Right lobe of liver (tissue), 6 donors: ENCODE data around the gene DNAH2. TPM values are rescaled to one million over a fixed set of nuclear protein-coding genes. Genes with fewer than 3 reads are reported as not detected.

Experiments
- ATAC-seq, 4 donors: fragments of 200-7000 bp; cut with Tn5 transposase; one replicate each; pipeline ENCODE4 v1.9.1; 2020; ENCODE audit warnings: mild to moderate bottlenecking in 4 of 4, moderate library complexity in 4 of 4
- DNase-seq, 3 donors: peaks; one replicate each; pipeline ENCODE4 v3.0.0-alpha.2; 2020
- H3K27ac ChIP-seq, 3 donors: fragments of 200-600 bp; one replicate each; pipeline ENCODE4 v1.8.0; 2022
- H3K27me3 ChIP-seq, 2 donors: fragments of 200-600 bp; one replicate each; pipeline ENCODE4 v1.8.0; 2022
- H3K36me3 ChIP-seq, 4 donors: fragments of 200-600 bp; sonication (generic) in 1 of 4; one replicate each; pipeline versions ENCODE4 v1.5.1 to v1.8.0; 2017 to 2022; ENCODE audit warnings: control low read depth in 1 of 4
- H3K4me1 ChIP-seq, 4 donors: fragments of 200-600 bp; sonication (generic) in 1 of 4; one replicate each; pipeline versions ENCODE4 v1.5.1 to v1.8.0; 2017 to 2022; ENCODE audit warnings: control low read depth in 1 of 4
- H3K4me3 ChIP-seq, 3 donors: fragments of 200-600 bp; one replicate each; pipeline ENCODE4 v1.8.0; 2022
- H3K9me3 ChIP-seq, 4 donors: fragments of 200-600 bp; sonication (generic) in 1 of 4; one replicate each; pipeline versions ENCODE4 v1.5.1 to v1.8.0; 2017 to 2022; ENCODE audit warnings: control low read depth in 1 of 4
- CTCF ChIP-seq, 4 donors: fragments of 200-600 bp in 3 of 4; fragments of 450-650 bp in 1 of 4; IDR thresholded peaks; one replicate each; pipeline versions ENCODE4 v1.5.1 to v1.8.0; 2016 to 2022; ENCODE audit warnings: antibody characterized with exemption in 4 of 4, mild to moderate bottlenecking in 2 of 4
- POLR2A ChIP-seq: fragments of 450-650 bp; IDR thresholded peaks from one replicate; pipeline ENCODE4 v1.6.1; 2017; ENCODE audit warnings: antibody characterized with exemption, mild to moderate bottlenecking
- whole genome bisulfite sequencing: methylation state at CpG from one replicate; pipeline ENCODE4 v1.1.6; 2018; ENCODE audit warnings: low coverage, low lambda C conversion rate; ENCODE audit not compliant: insufficient coverage; ENCODE audit errors: missing lambda C conversion rate; 5-methylcytosine and 5-hydroxymethylcytosine counted together
- intact Hi-C, 2 donors: fragments of 100-400 bp; cut with DNase I; formaldehyde crosslinking; loops; one replicate each; pipeline versions ENCODE4 v1.11.2 to v1.14.1; 2022
- total RNA-seq, 6 experiments: library from RNA; depleted of rRNA in 2 of 6; stranded (reverse); fragments of >200 nt in 2 of 6; fragmentation: NEBNext Ultra II Directional in 3 of 6; extraction: Animal tissue kit (Norgen Biotek cat#: 25700) in 3 of 6; gene quantifications; one replicate each; pipeline versions ENCODE4 v1.1.0 to v1.2.4, GENCODE V29; 2016 to 2023
- donor health status: DM: no; HTN: yes; CAD: no.
- donor health status: DM: no; HTN: no; CAD: no.
- donor health status: DM: no; HTN: no; CAD: no.
- donor health status: DM: no; HTN: yes; CAD: no.
- donor health status: DM: no; HTN: yes; CAD: no.

DNAH2 gene
- total RNA-seq, 6 experiments from 2014 or later = 0.12 to 0.38 (median 0.27) TPM

DNA sequence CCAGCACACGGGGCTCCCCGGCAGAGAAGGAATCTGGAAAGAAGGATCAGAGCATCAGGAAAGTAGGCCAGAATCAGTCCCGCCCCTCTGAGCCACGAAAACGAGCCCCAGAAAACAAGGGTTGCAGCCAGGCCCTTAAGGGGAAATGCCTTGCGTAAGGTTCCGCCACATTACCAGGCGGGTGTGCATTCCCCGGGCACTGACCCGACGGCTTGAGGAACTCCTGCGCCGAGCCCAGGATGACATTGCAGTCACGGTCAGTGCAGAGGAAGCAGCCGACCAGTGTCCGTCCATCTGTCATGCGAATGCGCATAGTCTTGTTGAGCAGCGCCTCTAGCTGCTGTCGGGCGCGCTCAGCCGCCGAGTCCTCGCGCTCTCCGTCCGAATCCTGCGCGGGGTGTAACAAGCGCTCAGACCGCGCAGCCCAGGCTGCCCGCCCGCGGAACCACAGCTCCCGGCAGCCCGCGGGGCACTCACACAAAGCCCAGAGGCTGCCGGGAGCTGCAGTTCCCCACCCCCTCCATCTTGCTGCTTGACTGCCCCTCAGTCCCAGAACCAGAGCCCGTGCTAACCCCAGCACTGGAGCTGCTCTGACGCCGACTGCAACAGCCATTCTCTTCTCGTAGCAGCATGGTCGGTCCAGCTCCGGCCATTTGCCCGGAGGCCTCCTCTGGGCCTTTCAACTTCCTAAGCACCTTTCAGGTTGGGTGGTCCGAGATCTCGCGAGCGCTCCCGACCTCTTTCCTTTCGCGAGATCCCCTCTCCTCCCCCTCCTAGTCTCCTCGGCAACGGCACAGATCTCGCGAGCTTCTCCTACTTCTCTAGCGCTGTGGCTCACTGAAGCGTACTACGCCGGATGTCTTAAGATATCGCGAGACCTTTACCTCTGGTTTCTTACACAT lies 139.5 kb downstream of the DNAH2 start, which contains the start of gene NAA38:
TSS of gene NAA38 (minus strand) at position 749 of the 902 bp plus-strand sequence. CDS start at position 653, 96 bp downstream.
- TF ChIP-seq POLR2A = peak; percentile 70
- TF ChIP-seq CTCF (IDR thresholded peaks at IDR 0.05) = peak; percentile 30 to 54 (median 44)
- WGBS = under 1% methylated on average over 32 of the region's 64 CpGs
- Histone ChIP-seq H3K4me1 (peaks cover 0 to 22% (median 7%) of the 10 kb centered on the region in 4 donors), H3K27ac (peak within 1 kb of the TSS; percentile 73 to 84 (median 84)), H3K36me3 (peaks cover 0 to 20% (median 7%) of the 10 kb centered on the region in 4 donors), H3K27me3 (no peaks in the 10 kb centered on the region), H3K4me3 (peak within 1 kb of the TSS; percentile 72 to 97 (median 86)), H3K9me3 (no peaks in the 10 kb centered on the region)
- ATAC-seq (peak; percentile 82 to 87 (median 86)), DNase-seq (peak; percentile 96 to 98 (median 97))
- intact Hi-C loops = no loop called here

DNA sequence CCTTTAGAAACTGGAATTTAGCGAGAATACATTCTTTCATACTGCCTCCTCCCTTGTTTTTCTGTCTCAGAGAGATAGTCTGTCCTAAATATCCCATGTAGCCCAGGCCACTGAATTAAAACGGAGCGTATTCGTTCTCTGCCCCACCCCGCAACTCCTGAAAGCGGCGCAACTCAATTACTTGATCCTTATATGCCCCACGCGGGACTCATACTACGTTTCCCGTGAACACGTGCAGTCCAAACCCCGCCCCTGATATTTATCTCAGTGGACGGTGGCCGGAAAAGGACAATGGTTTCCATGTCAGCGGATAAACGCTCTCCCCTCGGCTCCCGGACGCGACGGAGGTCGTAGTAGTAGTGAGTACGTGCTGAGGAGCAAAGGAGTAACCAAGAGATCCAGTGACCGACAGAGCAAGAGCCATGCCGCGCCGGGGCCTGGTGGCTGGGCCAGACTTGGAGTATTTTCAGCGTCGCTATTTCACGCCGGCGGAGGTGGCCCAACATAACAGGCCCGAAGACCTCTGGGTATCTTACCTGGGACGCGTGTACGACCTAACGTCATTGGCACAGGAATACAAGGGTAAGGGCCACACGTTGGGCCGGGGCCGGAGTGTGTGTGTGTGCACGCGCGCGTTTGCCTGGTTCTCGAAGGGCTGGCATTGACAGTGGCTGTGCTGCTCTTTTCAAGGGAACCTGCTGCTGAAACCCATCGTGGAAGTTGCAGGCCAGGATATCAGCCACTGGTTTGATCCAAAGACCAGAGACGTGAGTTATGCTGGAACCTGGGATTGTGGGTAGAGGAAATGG lies 140.4 kb downstream of the DNAH2 start, which contains the start of gene CYB5D1:
TSS of gene CYB5D1 (plus strand) at position 291 of the 809 bp plus-strand sequence. CDS start at position 423, 132 bp downstream.
- WGBS = under 1% methylated on average over 34 of the region's 48 CpGs
- Histone ChIP-seq H3K27me3 (no peaks in the 10 kb centered on the region), H3K36me3 (peaks cover 0 to 12% (median 3%) of the 10 kb centered on the region in 4 donors), H3K4me1 (peaks cover 0 to 24% (median 9%) of the 10 kb centered on the region in 4 donors), H3K4me3 (peak within 1 kb of the TSS; percentile 72 to 97 (median 86)), H3K9me3 (no peaks in the 10 kb centered on the region), H3K27ac (peak within 1 kb of the TSS; percentile 73 to 84 (median 84))
- DNase-seq = peak; percentile 88 to 94 (median 92)
- no peak for TF ChIP-seq POLR2A
- no peak for TF ChIP-seq CTCF (IDR thresholded peaks at IDR 0.05)
- intact Hi-C loops = no loop called here
- peak; percentile 62 to 72 (median 67) for ATAC-seq

DNA sequence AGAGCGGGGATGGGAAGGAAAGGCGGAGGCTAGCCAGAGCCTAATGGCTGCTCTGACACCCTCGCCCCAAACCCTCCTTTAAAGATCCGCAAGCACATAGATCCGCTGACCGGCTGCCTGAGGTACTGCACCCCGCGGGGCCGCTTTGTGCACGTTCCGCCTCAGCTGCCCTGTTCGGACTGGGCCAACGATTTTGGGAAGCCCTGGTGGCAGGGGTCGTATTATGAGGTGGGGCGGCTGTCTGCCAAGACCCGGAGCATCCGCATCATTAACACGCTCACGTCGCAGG lies 140.9 kb downstream of the DNAH2 start:
- intact Hi-C loops = no loop called here
- TF ChIP-seq CTCF (IDR thresholded peaks at IDR 0.05) (peak; percentile 36 to 50 (median 46)), POLR2A (no peak)
- peak; percentile 55 to 69 (median 66) for DNase-seq
- H3K4me3 ChIP-seq = peak overlapping the region; percentile 72 to 97 (median 86)
- WGBS = 2% methylated on average over 11 of the region's 20 CpGs
- H3K27me3 ChIP-seq = no peaks in the 10 kb centered on the region
- peaks cover 0 to 6% (median 2%) of the 10 kb centered on the region in 4 donors for H3K36me3 ChIP-seq
- peak overlapping the region; percentile 73 to 84 (median 84) for H3K27ac ChIP-seq
- peak; percentile 5 to 17 (median 12) for ATAC-seq
- H3K9me3 ChIP-seq = no peaks in the 10 kb centered on the region
- peaks cover 0 to 28% (median 11%) of the 10 kb centered on the region in 4 donors for H3K4me1 ChIP-seq

- intact Hi-C loops = no loop called here
- no peak for TF ChIP-seq POLR2A
- no peak for TF ChIP-seq CTCF (IDR thresholded peaks at IDR 0.05)
- WGBS = 75% methylated on average over 7 of the region's 8 CpGs
Observed at GRCh38 chr17:7859028-7859427, 141.5 kb downstream of the DNAH2 start.

More at GRCh38 chr17:7859028-7859427, 141.5 kb downstream of the DNAH2 start:
- Histone ChIP-seq H3K27ac (peak overlapping the region in 1 of 3 donors; percentile 84), H3K4me1 (peaks cover 0 to 28% (median 11%) of the 10 kb centered on the region in 4 donors), H3K4me3 (peak overlapping the region in 2 of 3 donors; percentile 86 to 97), H3K36me3 (peaks cover 0 to under 1% (median under 1%) of the 10 kb centered on the region in 4 donors), H3K9me3 (no peaks in the 10 kb centered on the region), H3K27me3 (no peaks in the 10 kb centered on the region)
- no peak for DNase-seq
- ATAC-seq = no peak
